Gastroesophageal sphincter (tissue), 3 donors: ENCODE data around the gene CCDC200.
"Not testable (repeated sequence)": the region's sequence is repeated elsewhere in the genome, so short reads cannot be mapped to it uniquely, and the experiment has no call there.

ENCODE experiments used
- CTCF ChIP-seq, 4 experiments: fragments of 200-600 bp in 2 of 4; fragments of 450-650 bp in 2 of 4; sonication (generic) in 1 of 4; IDR thresholded peaks; one replicate each; pipeline ENCODE4 v1.5.1; 2017 to 2019; ENCODE audit warnings: antibody characterized with exemption in 4 of 4, mild to moderate bottlenecking in 2 of 4, moderate library complexity in 2 of 4
- EP300 ChIP-seq: sonication (generic); formaldehyde crosslinking; IDR thresholded peaks from one replicate; pipeline ENCODE4 v1.6.1; 2017; ENCODE audit warnings: antibody characterized with exemption, mild to moderate bottlenecking
- POLR2A ChIP-seq, 2 donors: fragments of 450-650 bp; IDR thresholded peaks; one replicate each; pipeline ENCODE4 v1.6.1; 2017; ENCODE audit warnings: antibody characterized with exemption in 2 of 2, mild to moderate bottlenecking in 2 of 2, moderate library complexity in 1 of 2
- POLR2AphosphoS5 ChIP-seq: sonication (generic); formaldehyde crosslinking; IDR thresholded peaks from one replicate; pipeline ENCODE4 v1.6.1; 2017; ENCODE audit warnings: antibody characterized with exemption

DNA sequence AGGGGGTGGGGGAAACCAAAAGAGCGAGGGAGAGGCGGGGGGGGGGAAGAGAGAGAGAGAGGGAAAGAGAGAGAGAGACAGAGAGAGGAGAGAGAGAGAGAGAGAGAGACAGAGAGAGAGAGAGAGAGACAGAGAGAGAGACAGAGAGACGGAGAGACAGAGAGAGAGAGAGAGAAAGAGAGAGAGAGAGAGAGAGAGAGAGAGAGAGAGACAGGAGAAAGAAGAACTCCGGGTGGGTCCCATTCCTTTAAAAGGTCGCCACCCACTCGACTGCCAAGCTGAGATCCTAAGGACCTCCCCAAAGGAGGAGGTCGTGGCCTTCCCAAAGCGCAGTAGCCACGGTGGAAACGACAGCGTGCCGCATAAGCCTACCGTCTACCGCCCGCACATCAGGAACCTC lies 4.8 kb upstream of the CCDC200 start:
- not testable (repeated sequence) for TF ChIP-seq CTCF (IDR thresholded peaks at IDR 0.05); POLR2A (IDR thresholded peaks at IDR 0.05); POLR2AphosphoS5; EP300
